Activated T-cell treated with anti-CD3 and anti-CD28 coated beads, Interleukin-2, amount 50 U/mL, for 24 hours (primary cell): ENCODE results near the gene FADS1.

Experiments used
- DNase-seq: peaks from one replicate; pipeline ENCODE4 v3.0.0-alpha.2; 2020
- H3K27ac Mint-ChIP-seq: 2 replicates; pipeline ENCODE4 v1.8.0; 2020; ENCODE audit warnings: mild to moderate bottlenecking, mixed read lengths
- H3K27me3 Mint-ChIP-seq: 2 replicates; pipeline ENCODE4 v1.8.0; 2020; ENCODE audit warnings: mixed read lengths
- H3K36me3 Mint-ChIP-seq: 2 replicates; pipeline ENCODE4 v1.8.0; 2020; ENCODE audit warnings: low read depth, mixed read lengths
- H3K4me1 Mint-ChIP-seq: 2 replicates; pipeline ENCODE4 v1.8.0; 2020; ENCODE audit warnings: low read depth, mixed read lengths
- H3K4me3 Mint-ChIP-seq: 2 replicates; pipeline ENCODE4 v1.8.0; 2020; ENCODE audit warnings: mild to moderate bottlenecking, moderate library complexity, mixed read lengths
- H3K9me3 Mint-ChIP-seq: 2 replicates; pipeline ENCODE4 v1.8.0; 2020; ENCODE audit warnings: mixed read lengths

The FADS1 gene

GRCh38 chr11:61836193-61836592, 19.4 kb upstream of the FADS1 start:
- Mint-ChIP-seq H3K27me3 (peaks cover 5% of the 10 kb centered on the region), H3K4me1 (peaks cover 20% of the 10 kb centered on the region), H3K36me3 (peaks cover 8% of the 10 kb centered on the region), H3K9me3 (no peaks in the 10 kb centered on the region), H3K4me3 (no peak overlapping the region), H3K27ac (no peak overlapping the region)
- no peak for DNase-seq

GRCh38 chr11:61834278-61835048, 17.7 kb upstream of the FADS1 start:
- Mint-ChIP-seq H3K27ac (peak overlapping the region; percentile 85), H3K4me1 (peaks cover 22% of the 10 kb centered on the region), H3K4me3 (no peak overlapping the region), H3K9me3 (no peaks in the 10 kb centered on the region), H3K27me3 (peaks cover 22% of the 10 kb centered on the region), H3K36me3 (no peaks in the 10 kb centered on the region)
- peak; percentile 59 for DNase-seq

- no peaks in the 10 kb centered on the region for H3K36me3 Mint-ChIP-seq
- H3K4me1 Mint-ChIP-seq, result peaks cover 26% of the 10 kb centered on the region
- peaks cover 28% of the 10 kb centered on the region for H3K27me3 Mint-ChIP-seq
- DNase-seq, result no peak
- H3K9me3 Mint-ChIP-seq, result no peaks in the 10 kb centered on the region
- peak overlapping the region; percentile 85 for H3K27ac Mint-ChIP-seq
- no peak overlapping the region for H3K4me3 Mint-ChIP-seq
These were observed 17.1 kb upstream of the FADS1 start for GRCh38 chr11:61833926-61834277.

- Mint-ChIP-seq H3K9me3 (no peaks in the 10 kb centered on the region), H3K27ac (peak overlapping the region; percentile 85), H3K4me1 (peaks cover 28% of the 10 kb centered on the region), H3K36me3 (peaks cover 1% of the 10 kb centered on the region), H3K27me3 (peaks cover 31% of the 10 kb centered on the region), H3K4me3 (no peak overlapping the region)
- no peak for DNase-seq
These were observed 16.7 kb upstream of the FADS1 start for GRCh38 chr11:61833471-61833870.

GRCh38 chr11:61832754-61833153, 16.0 kb upstream of the FADS1 start:
- Mint-ChIP-seq H3K4me3 (no peak overlapping the region), H3K27ac (no peak overlapping the region), H3K27me3 (peaks cover 38% of the 10 kb centered on the region), H3K36me3 (peaks cover 1% of the 10 kb centered on the region), H3K9me3 (no peaks in the 10 kb centered on the region), H3K4me1 (peaks cover 36% of the 10 kb centered on the region)
- DNase-seq, result no peak

DNA sequence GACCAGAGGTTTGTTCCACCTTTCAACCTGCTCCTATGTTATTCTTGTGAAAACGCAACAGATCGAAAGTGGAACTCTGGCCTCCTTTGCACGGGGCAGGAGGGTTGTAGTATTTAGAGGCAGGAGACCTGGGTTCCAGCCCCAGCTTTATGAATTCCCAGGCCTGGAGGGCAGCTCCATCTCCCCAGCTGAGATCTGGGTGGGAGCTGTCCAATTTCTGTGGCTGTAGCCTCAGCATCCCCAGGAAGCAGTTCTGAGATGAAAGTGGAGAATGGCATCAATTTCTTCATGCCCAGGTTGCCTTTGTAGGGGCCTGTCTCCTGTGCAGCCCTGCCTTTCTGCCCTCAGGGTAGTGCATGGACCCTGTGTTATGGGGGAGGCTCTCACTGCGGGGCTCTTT, 15.4 kb upstream of the FADS1 start:
- H3K27ac Mint-ChIP-seq, result no peak overlapping the region
- peaks cover 37% of the 10 kb centered on the region for H3K4me1 Mint-ChIP-seq
- H3K4me3 Mint-ChIP-seq, result no peak overlapping the region

GRCh38 chr11:61830237-61831105, 13.7 kb upstream of the FADS1 start:
- no peak for DNase-seq
- no peaks in the 10 kb centered on the region for H3K9me3 Mint-ChIP-seq
- H3K27ac Mint-ChIP-seq, result no peak overlapping the region
- peaks cover 38% of the 10 kb centered on the region for H3K4me1 Mint-ChIP-seq
- H3K4me3 Mint-ChIP-seq, result no peak overlapping the region
- H3K36me3 Mint-ChIP-seq, result peaks cover 1% of the 10 kb centered on the region
- H3K27me3 Mint-ChIP-seq, result peaks cover 53% of the 10 kb centered on the region

More for the DNA sequence above, 15.4 kb upstream of the FADS1 start:
- Mint-ChIP-seq H3K9me3 (no peaks in the 10 kb centered on the region), H3K36me3 (peaks cover 1% of the 10 kb centered on the region), H3K27me3 (peaks cover 40% of the 10 kb centered on the region)
- no peak for DNase-seq

GRCh38 chr11:61829806-61830205, 13.0 kb upstream of the FADS1 start:
- no peak for DNase-seq
- Mint-ChIP-seq H3K36me3 (peaks cover 1% of the 10 kb centered on the region), H3K4me3 (peak overlapping the region; percentile 84), H3K4me1 (peaks cover 35% of the 10 kb centered on the region), H3K27me3 (peaks cover 53% of the 10 kb centered on the region), H3K9me3 (no peaks in the 10 kb centered on the region), H3K27ac (no peak overlapping the region)

DNA sequence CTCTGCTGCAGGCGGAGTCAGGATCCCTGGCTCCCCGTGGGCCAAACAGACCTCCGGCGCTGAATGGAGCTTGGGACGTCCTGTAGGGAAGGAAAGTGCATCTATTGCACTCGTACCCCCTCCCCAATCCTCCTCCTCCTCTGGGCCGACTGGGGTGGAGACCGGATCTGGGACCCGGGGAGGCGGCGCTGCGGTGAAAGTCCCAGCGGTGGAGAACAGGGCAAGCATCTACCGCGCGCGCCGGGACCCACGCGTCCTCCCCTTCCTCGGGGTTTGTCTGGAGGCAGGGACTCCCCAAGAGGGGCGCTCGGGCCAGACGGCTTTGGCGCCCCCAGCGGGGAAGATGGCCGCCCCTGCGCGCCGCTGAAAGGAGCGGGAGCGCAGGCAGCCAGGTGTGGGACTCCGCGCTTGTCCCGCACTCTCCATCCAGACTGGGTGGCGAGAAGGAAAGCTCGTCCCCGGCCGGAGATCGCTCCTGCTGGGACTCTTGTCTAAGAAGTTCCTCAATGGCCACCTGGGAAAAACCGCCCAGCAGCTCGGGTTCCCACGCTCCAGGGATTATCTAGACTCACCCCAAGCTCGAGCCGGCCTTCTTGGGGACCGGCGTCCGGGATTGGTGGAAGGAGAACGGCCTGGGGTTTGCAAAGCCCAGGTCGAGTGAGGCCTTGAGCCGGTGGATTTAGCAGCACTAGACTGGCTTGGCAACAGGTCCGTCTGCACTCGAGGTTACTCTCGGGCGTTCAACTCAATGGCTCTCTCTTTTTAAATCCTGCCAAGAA, 12.0 kb upstream of the FADS1 start:
- H3K9me3 Mint-ChIP-seq, result no peaks in the 10 kb centered on the region
- peaks cover 1% of the 10 kb centered on the region for H3K36me3 Mint-ChIP-seq
- peaks cover 53% of the 10 kb centered on the region for H3K27me3 Mint-ChIP-seq
- H3K4me1 Mint-ChIP-seq, result peaks cover 27% of the 10 kb centered on the region
- H3K4me3 Mint-ChIP-seq, result peak overlapping the region; percentile 84
- peak; percentile 62 for DNase-seq
- H3K27ac Mint-ChIP-seq, result peak overlapping the region; percentile 18

- peak overlapping the region; percentile 84 for H3K4me3 Mint-ChIP-seq
- no peaks in the 10 kb centered on the region for H3K9me3 Mint-ChIP-seq
- H3K4me1 Mint-ChIP-seq, result peaks cover 22% of the 10 kb centered on the region
These were observed 11.5 kb upstream of the FADS1 start for GRCh38 chr11:61828379-61828628.

DNA sequence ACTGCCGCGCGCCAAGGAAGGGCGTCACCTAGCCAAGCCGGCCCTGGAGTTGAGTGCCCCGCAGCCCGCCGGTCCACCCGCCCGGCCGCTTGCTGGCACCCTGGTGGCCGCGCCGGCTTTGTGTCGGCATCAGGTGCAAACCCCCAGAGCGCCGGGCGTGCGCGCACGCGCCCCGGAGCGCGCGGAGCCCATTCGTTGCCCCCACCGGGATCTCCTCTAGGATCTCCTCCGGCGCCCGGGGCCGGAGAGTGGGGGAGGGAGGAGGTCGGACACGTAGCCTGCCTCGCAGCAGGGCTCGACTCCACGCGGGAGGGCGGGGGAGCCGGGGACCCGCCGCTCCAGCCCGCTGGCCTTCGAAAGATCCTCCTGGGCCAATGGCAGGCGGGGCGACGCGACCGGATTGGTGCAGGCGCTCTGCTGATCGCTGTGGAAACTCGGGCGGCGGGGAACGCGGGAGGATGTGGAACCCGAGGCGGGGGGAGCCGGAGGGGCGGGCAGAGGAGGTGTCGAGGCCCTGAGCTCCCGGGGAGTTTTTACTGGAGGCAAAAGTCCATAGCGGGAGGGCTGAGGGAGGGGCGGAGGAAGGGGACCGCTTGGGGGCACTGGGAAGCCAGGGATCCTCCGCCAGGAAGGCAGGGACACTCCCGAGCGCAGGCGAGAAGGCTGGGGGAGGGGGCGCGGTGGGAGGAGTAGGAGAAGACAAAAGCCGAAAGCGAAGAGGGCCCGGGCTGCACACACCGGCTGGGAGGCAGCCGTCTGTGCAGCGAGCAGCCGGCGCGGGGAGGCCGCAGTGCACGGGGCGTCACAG, 11.0 kb upstream of the FADS1 start, which contains the start of gene FADS2:
FADS2 (plus strand) TSS at position 730 of the 808 bp plus-strand sequence. CDS start 91 bp downstream, outside the sequence.
- no peaks in the 10 kb centered on the region for H3K9me3 Mint-ChIP-seq
- peak within 1 kb of the TSS; percentile 78 for H3K27ac Mint-ChIP-seq
- peaks cover 20% of the 10 kb centered on the region for H3K4me1 Mint-ChIP-seq
- peak within 1 kb of the TSS; percentile 84 for H3K4me3 Mint-ChIP-seq
- H3K27me3 Mint-ChIP-seq, result peaks cover 53% of the 10 kb centered on the region
- H3K36me3 Mint-ChIP-seq, result peaks cover 1% of the 10 kb centered on the region
- peak; percentile 77 for DNase-seq

More at GRCh38 chr11:61828379-61828628, 11.5 kb upstream of the FADS1 start:
- DNase-seq, result no peak
- Mint-ChIP-seq H3K27ac (peak overlapping the region; percentile 78), H3K36me3 (peaks cover 1% of the 10 kb centered on the region), H3K27me3 (peaks cover 53% of the 10 kb centered on the region)

- Mint-ChIP-seq H3K9me3 (no peaks in the 10 kb centered on the region), H3K27me3 (peaks cover 53% of the 10 kb centered on the region), H3K4me1 (peaks cover 20% of the 10 kb centered on the region), H3K27ac (peak overlapping the region; percentile 55), H3K4me3 (peak overlapping the region; percentile 84), H3K36me3 (peaks cover 1% of the 10 kb centered on the region)
- DNase-seq, result no peak
These were observed 10.2 kb upstream of the FADS1 start for GRCh38 chr11:61826930-61827570.

- no peak overlapping the region for H3K4me3 Mint-ChIP-seq
- peaks cover 6% of the 10 kb centered on the region for H3K36me3 Mint-ChIP-seq
- H3K9me3 Mint-ChIP-seq, result no peaks in the 10 kb centered on the region
- no peak overlapping the region for H3K27ac Mint-ChIP-seq
- peaks cover 28% of the 10 kb centered on the region for H3K27me3 Mint-ChIP-seq
- peaks cover 18% of the 10 kb centered on the region for H3K4me1 Mint-ChIP-seq
- no peak for DNase-seq
These were observed 3.4 kb upstream of the FADS1 start for GRCh38 chr11:61820174-61820573.
